Left renal pelvis (tissue), 4 donors: ENCODE results near the gene EIF4G2. TPM values are rescaled to one million over a fixed set of nuclear protein-coding genes. Genes with fewer than 3 reads are reported as not detected.

ENCODE experiments used
- DNase-seq, 4 donors: peaks; one replicate each; pipeline ENCODE4 v3.0.0-alpha.2; 2013; ENCODE audit warnings: low read depth in 4 of 4, low spot score in 3 of 4
- polyA plus RNA-seq, 4 donors: library from polyadenylated mRNA; unstranded; fragments of 120-200 nt; gene quantifications; one replicate each; pipeline ENCODE4 v1.2.1, GENCODE V29; 2013; ENCODE audit not compliant: insufficient read length in 4 of 4

EIF4G2 gene
- polyA plus RNA-seq, 4 donors: 807 to 968 (median 890) TPM

DNA sequence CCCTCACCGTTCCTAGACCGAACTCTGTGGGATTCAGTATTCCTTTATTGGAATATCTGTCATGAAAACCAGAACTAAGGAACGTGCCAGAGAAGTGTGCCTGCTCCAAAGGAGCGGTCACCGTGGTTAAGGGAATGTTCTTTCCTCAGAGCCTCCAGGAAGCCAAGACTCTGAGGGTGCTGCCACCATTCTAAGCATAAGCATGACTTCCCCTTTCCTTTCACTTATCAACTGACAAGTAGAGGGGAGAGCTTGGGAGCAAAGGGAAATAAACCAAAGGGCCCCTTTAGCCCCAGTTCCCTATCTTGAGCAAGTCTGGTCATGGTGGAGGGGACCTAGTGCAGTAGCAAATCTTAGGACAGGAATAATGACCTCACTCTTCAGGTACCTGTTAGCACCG is 30.9 kb downstream of the EIF4G2 start:
- no peak for DNase-seq

DNA sequence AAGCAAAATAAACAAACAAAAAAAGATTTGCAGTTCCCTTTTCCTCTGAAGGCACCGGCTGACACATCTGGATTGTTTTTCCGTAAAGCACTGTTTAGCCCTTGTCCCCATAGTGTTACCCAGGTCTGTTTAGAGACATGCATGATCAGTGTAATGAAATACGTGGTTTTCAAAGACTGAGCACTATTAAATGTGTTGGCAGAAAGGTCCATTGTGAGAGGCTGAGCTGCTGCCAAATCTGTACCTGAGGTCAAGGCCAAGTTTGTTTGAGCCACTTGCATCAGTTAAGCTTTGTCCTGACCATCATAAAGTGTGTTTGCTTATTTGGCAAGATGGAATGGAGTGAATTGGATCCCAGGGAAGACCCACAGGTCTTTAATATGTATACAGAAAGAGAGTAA is 31.3 kb downstream of the EIF4G2 start:
- DNase-seq: no peak

DNA sequence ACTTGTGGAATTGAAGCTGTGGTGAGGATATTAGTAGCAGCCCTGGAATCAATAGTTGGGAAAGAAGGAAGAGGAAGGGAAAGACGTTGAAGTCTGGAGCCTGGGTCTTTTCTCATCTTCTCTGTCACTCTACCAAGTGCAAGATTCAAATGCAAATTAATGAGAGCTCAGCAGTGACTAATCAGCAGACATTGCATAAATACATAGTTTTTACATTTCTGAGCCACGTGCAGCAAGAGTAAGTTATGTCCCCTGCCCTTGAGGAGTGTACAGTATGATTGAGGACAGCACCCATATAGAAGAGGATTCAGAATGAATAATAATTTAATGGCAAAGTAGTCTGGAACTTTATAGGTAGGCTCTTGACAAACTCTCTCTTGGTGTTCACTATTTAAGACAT is 33.9 kb downstream of the EIF4G2 start:
- DNase-seq: no peak

DNA sequence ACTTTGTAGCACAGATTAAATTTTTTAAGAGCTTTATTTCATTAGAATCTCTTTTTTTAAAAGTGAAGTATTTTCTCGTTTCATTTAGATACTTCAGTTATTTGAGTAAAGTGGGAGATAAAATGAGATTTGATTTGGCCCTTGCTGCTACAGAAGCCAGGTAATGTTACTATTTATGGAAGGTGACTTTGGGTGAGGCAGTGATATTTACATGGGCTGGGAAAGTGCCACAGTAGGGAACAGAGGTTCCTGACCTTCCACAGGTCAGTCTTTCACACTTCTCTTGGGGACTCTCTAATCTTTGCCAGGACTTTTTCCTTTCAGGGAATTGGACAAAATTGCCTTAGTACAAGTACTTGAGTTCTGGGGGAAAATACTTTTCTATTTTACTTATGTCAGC is 37.3 kb downstream of the EIF4G2 start:
- DNase-seq: no peak

DNA sequence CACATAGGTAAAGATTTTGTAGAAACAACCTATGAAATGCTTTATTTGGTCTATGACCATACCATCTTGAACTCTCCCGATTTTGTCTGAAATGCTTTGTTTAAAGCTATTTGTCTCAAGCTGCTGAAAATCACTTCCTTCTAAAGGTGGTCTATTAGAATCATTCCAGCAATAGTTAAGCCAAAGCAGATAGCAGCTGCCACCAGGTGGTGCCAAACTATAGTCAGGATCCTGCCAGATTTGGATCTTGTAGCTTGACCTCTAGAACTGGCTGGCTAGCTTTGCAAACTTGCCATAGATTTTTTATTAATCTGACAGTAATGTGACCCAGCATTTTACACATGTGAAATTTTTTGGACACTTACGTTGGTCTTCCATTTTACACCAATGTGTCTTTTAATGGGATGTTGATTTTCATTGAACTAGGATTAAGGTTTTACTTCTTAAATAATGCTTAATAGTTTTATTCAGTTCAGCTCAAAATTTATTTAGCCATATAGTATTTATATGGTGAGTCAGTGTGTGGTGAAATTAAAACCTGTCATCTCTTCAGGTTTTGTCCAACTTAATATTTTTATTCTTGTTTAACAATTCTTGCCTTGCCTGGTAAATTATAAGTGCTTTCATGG is 38.0 kb downstream of the EIF4G2 start:
- DNase-seq: no peak

DNA sequence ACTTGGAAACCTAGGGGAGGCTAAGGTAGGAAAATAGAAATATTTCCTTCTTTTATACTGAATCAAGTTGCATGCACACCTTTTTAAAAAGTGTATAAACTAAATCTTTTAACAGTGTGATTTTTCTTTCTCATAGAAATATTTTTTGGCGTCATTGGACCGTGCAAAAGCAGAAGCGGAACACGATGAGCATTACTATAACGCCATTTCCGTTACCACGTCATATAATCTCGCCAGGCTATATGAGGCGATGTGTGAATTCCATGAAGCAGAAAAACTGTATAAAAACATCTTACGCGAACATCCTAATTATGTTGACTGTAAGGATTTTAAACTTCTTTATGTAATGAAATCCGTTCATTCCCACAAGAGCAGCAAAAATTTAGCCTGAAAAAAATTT is 44.3 kb downstream of the EIF4G2 start:
- no peak for DNase-seq

DNA sequence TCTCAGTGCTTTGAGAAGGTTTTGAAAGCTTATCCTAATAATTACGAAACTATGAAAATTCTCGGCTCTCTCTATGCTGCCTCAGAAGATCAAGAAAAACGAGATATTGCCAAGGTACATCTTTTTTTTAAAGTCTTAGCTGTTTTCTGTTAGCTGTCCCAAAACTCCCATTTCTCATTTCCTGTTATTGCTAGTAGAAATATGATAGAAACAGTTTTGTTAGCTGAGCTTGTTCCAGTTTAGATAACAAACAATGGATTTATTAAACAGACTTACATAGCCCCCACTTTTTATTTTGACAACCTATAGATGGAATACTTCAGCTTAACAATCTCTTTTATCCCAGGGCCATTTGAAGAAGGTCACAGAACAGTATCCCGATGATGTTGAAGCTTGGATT is 45.0 kb downstream of the EIF4G2 start:
- DNase-seq: no peak

DNA sequence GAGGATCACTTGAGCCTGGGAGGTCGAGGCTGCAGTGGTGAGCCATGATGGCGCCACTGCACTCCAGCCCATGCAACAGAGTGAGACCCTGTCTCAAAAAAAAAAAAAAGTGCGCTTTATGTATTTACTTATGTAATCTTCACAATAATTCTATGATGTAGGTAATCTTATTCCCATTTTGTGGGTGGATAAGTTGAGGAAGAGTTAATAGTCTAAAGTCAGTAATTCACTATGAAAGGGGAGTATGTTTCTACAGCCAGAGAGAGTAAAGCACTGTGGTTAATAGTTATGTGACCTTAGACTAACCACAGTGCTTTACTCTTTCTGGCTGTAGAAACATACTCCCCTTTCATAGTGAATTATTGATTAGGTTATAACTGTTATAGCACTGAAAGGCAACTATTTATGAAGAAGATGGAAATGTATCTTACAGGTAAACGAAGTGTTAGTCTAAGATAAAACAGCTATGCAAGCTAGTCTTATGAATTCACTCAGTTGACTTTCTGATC is 45.8 kb downstream of the EIF4G2 start:
- DNase-seq: no peak

DNA sequence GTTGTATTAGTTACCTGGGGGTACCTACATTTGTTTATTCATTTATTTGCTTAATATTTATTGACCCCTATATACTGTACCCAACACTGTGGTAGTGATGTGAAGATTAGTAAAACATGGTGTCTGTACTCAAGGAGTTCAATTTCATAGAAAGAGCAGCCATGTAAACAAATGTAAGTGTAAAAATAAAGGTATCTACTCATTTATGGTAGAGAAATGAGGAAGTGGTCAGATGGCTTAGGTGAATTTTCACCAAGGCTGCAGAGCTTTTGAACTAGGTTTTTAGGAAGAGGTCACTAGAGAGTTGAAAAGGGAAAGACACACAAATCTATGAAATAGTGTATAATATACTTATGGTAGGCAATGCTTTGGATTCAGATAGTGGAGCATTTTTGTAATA is 46.5 kb downstream of the EIF4G2 start:
- DNase-seq: no peak

DNA sequence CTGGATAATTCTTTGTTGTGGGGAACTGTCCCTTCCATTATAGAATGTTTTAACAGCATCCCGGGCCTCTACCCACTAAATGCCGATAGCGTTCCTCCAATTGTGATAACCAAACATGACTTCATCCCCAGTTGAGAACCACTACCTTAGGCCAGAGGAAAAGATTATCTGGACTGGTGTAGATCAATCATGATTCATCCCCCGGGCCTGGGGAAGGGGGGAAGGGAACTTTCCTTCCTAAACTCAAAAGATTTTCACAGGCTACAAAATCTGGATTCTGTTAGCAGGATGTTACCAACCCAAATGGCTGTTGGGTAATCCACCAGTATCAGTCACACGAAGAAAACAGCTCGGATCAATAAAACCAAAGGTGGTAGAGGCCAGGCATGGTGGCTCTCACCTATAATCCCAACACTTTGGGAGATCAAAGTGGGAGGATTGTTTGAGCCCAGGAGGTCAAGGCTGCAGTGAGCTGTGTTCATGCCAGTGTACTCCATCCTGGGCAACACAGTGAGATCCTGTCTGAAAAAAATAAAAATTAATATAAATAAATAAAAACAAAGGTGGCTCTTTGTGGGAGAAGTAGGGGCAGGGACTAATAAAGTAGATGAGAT is 47.5 kb downstream of the EIF4G2 start:
- DNase-seq: no peak

DNA sequence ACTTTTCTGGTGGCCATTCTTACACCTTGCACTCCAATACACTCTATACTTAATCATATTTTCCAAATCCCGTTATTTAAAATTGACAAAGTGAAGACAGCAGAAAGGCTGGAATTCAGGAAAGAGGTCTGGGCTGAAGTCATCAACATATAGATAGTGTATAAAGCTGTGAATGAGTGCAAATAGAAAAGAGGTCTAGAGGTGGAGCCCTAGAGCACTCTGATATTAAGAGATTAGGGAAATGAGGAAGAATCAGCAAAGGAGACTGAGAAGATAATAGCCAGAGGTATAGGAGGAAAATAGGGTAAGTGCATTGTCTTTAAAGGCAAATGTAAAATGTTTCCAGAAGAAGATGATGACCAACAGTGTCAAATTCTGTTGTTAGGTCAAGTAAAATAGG is 49.8 kb downstream of the EIF4G2 start:
- no peak for DNase-seq

DNA sequence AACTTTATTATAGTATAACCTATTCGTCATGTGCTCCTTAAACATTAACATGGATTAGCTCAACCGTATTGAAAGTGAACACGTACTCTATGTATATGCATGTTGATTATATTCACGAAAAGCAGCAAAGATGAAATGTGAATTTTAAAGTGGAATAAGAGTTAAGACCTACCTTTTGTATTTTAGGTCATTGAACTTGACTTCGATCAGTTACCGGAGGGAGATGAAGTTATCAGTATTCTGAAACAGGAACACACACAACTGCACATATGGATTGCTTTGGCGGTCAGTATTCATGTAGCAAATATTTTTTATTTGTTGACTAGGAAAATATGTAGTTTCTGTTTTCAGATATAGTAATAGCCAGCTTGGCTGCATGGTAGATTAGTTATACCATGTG is 56.2 kb downstream of the EIF4G2 start:
- no peak for DNase-seq

DNA sequence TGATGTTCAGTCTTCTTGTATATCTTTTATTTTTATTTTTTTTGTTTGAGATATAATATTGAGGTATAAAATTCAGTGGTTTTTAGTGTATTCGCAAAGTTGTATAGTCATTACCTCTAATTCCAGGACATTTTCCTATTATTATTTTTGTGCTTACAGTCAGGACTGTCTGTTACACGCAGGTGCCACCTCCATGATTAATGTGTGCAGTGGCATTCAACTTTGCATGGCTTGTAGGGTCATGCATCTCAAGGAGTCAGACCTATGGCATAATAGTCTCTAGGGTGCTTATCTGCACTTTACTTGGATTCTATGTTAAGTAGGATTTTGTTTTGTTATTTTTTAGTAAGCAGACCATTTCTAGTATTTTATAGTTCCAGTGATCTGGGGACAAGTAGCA is 56.7 kb downstream of the EIF4G2 start:
- DNase-seq: no peak

DNA sequence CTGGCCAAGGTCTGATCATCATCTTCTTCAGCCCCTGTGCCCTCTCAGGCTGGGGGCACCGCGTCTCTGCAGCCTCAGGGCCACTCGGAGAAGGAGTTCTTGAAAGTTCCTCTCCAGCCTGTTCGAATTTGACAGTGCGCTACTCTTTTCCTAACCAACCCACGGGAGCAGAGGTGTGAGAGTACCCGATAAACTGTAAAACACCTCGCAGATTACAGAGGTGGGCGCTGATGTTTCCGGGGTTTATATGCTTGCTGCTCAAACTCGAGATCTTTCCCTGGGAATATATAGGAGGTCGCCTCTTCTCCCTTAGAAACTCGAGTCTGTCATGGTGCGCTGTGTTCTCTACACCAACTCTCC is 57.2 kb downstream of the EIF4G2 start:
- no peak for DNase-seq

DNA sequence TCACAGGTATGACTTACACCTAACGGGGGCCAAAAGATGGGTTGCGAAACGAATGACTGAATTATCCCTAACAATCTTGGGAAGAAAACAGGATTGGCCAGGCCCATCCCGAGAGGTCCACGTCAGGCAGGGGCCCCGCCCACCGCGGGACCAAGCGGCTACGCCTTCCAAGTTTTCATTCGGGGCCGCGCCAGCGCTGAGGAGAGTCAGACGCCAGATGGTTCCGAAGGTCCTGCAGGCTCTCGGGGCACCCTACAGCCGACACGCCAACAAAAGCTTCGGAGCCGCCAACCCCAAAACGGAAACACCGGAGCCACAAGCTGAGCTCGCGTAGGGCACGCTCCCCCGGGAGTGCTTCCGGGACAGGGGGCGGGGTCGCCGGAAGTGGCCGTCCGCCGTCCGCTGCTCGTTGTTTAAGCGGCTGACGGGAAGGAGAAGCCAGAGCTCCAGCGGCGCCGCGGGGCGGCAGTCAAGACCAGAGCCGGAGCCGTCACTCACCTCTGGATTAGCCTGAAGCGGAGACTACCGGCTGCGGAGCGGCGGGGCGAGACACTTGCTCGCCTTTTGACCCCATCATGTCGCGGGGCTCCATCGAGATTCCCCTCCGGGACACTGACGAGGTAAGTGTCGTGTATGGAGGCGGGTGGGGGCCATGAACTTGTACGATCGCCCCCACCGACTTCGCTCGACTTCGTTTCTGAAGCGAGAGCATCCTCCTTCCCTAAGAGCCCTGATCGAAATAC is 57.7 kb downstream of the EIF4G2 start, which contains the start of gene CTR9:
TSS of gene CTR9 (plus strand) at position 409 of the 743 bp plus-strand sequence. CDS start at position 576, 167 bp downstream.
- peak; percentile 82 to 87 (median 86) for DNase-seq

DNA sequence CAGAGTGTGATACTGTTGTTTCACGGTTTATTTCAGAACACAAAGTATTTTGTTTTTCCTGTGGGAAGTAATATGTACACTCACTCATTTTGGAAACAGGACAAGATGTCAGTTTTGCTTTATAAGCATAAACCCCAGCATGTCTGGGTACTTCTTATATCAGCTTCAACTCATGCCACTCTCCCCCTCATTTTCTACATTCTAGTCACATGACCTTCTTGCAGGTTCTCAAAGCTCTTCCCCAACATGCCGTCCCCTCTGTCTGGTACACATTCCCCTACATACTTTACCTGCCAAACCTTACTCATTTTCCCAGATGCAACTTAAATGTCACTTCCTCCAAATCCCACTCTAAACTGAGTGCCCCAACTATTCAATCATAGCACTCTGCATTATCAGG is 59.2 kb downstream of the EIF4G2 start:
- no peak for DNase-seq

DNA sequence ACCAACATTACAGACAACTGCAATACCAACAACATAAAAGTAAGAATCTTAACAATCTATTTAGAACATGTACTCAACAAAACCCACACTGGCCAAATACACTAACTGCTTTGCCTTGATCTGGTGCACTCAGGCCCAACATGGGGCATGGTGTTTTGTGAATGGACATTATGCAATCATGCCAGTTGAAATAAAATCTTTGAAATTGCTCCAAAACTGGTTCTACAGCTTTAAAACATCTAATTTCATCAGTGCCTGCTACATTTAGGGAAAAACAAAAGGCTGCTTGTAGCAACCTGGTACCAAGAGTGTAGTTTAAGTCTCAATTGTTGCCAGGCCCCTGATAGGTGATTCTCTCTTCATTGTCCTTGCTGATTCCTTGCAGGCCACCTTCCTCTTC is 61.0 kb downstream of the EIF4G2 start:
- no peak for DNase-seq

Other genes with a start within 250 kb of the EIF4G2 start
- 100 to 1,000 TPM in 1 of 4 donors, 10 to 100 TPM in 3; 66.4 to 147 (median 81.5) TPM for gene LYVE1, start 240.3 kb downstream of the EIF4G2 start, polyA plus RNA-seq
- gene IRAG1, start 115.2 kb downstream of the EIF4G2 start, polyA plus RNA-seq: 10 to 100 TPM in 3 of 4 donors, 1 to 10 TPM in 1; 7.9 to 11.9 (median 10.7) TPM
- gene CTR9, start 57.7 kb downstream of the EIF4G2 start, polyA plus RNA-seq: 10 to 100 TPM; 44.2 to 71.4 (median 67.7) TPM
- 100 to 1,000 TPM in 3 of 4 donors, 10 to 100 TPM in 1; 97.4 to 130 (median 110) TPM for gene ZBED5, start 49.1 kb upstream of the EIF4G2 start, polyA plus RNA-seq